COLO668 (cell line): ENCODE results near the gene RAMACL.
"Not testable (repeated sequence)": the region's sequence is repeated elsewhere in the genome, so short reads cannot be mapped to it uniquely, and the experiment has no call there.

Experiments used
- DNase-seq: peaks from one replicate; lab custom pipeline; 2025; ENCODE audit not compliant: unreplicated experiment; lab: John Stamatoyannopoulos, UW

The RAMACL gene

GRCh38 chr6:166586424-166587156 lies at the start of gene RAMACL:
Gene RAMACL, minus strand, starts transcription at chr6:166586678. Its CDS starts 201 bp downstream, at chr6:166586477.
- DNase-seq, result peak; percentile 31

GRCh38 chr6:166635013-166635970 lies 48.8 kb upstream of the RAMACL start:
- no peak for DNase-seq

- DNase-seq, result not testable (repeated sequence)
Observed at GRCh38 chr6:166634581-166634980, 48.1 kb upstream of the RAMACL start.

- no peak for DNase-seq
Observed at GRCh38 chr6:166633732-166634535, 47.5 kb upstream of the RAMACL start.

GRCh38 chr6:166632731-166633130 lies 46.3 kb upstream of the RAMACL start:
- no peak for DNase-seq

GRCh38 chr6:166630462-166630861 lies 44.0 kb upstream of the RAMACL start:
- DNase-seq, result no peak

- no peak for DNase-seq
Observed at GRCh38 chr6:166629628-166630027, 43.1 kb upstream of the RAMACL start.

- peak; percentile 71 for DNase-seq
Observed at GRCh38 chr6:166627875-166628801, 41.7 kb upstream of the RAMACL start.

GRCh38 chr6:166627033-166627874 lies 40.8 kb upstream of the RAMACL start, which contains the start of gene RPS6KA2:
Gene RPS6KA2, minus strand, starts transcription at chr6:166627251. Its CDS starts 232 bp downstream, at chr6:166627019.
- peak; percentile 96 for DNase-seq

GRCh38 chr6:166626177-166627032 lies 39.9 kb upstream of the RAMACL start:
- DNase-seq, result peak; percentile 68

GRCh38 chr6:166625356-166625755 lies 38.9 kb upstream of the RAMACL start:
- no peak for DNase-seq

- no peak for DNase-seq
Observed at GRCh38 chr6:166624275-166624674, 37.8 kb upstream of the RAMACL start.

GRCh38 chr6:166623318-166623717 lies 36.8 kb upstream of the RAMACL start:
- no peak for DNase-seq

- no peak for DNase-seq
Observed at GRCh38 chr6:166621114-166621540, 34.6 kb upstream of the RAMACL start.

- DNase-seq, result no peak
Observed at GRCh38 chr6:166620478-166621113, 34.1 kb upstream of the RAMACL start.

- no peak for DNase-seq
Observed at GRCh38 chr6:166619912-166620311, 33.4 kb upstream of the RAMACL start.
